Stimulated activated CD4-positive, alpha-beta T cell treated with anti-CD3 and anti-CD28 coated beads, TNF-alpha, amount 100 ng/mL, for 4 hours (primary cell): ENCODE data around the gene GPR139.

ENCODE experiments used
- DNase-seq, 3 experiments: peaks; one replicate each; pipeline ENCODE4 v3.0.0-alpha.2; 2020; ENCODE audit warnings: low read depth in 3 of 3

GPR139 gene

GRCh38 chr16:20073203-20074098 lies at the start of gene GPR139:
Gene GPR139 (minus strand): TSS chr16:20073890. CDS start chr16:20073616, 274 bp downstream.
- no peak for DNase-seq

DNA sequence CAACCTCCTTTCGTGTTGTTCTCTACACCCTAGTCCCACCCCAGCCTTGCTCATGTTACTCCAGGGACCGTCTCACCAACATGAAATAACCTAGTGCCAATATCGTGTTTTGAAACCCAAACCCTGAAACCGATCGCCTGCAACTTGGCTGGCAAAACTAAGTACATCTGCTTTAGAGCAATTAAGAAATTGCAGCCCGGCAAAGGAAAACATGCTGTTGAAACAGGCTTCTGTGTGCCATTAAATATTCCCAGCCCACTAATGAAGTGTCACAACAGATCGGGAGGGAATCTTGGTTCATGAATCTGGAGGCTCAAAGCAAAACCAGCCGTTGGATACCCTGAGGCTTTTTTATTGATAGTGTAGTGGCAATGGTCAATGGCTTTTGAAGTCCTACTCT lies 48.3 kb upstream of the GPR139 start:
- no peak for DNase-seq

- DNase-seq = no peak
These were observed 40.7 kb upstream of the GPR139 start for GRCh38 chr16:20114356-20114755.

DNA sequence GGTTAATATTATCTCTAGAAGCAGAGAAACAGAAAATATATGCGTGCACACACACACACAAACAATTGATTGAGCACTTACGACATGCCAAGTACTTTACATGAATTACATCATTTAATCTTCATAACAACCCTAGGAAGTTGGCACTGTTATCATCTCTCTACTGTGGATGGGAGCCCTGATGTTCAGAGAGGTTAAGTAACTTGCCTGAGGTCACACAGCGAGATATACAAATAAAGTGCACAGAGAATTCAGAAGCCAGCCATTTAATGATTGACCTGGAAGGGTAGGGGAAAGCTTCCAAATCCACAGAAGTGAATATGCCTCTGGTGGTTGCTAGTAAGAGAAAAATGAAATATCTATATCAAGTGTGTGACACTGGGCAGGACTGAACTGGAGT lies 37.5 kb upstream of the GPR139 start:
- DNase-seq = no peak

DNA sequence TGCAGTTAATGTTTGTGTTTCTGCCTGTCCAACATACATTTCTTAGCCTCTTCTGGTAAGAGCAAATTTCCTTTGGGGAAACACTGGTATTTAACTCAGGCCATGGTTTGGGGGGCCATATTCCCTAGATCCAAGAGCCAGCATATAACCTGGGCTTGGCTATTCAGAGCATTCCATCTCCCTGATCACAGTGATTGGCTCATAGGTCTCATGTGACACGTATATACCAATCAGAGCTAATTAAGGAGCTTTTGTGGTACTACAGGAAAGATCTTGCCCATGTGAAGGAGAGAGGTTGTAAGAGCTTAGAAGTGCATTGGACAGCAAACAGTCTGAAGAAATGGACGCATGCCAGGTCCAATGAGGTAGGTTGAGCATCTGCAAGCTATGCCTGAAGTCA lies 33.4 kb upstream of the GPR139 start:
- DNase-seq = no peak

DNA sequence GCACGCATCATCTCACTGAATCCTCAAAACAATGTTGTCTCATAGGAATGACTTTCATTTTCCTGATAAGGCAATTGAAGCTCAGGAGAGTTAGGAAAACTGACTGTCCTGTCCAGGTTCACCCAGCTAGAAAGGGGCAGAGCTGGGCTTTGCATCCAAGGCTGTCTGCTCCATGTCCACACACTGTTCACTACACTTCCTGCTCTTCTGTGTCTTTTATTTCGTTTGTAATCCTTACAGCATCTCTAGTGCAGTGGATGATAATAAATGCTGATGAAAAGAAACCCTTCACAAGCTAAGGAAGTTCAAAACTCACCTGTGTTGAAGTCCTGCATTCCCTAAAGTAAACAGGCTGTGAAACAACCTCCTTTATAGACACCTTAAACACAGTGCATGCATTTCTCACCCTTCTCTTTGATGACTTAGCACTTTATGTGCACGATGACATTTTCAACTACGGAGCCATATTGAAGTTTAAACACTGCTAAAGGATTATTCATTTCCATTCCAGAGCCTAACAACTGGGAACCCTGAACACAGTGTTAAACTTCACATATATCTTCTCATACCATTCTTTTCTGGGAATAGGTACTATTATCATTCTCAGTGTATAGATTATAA lies 31.0 kb upstream of the GPR139 start:
- DNase-seq = no peak

GRCh38 chr16:20102521-20102920 lies 28.8 kb upstream of the GPR139 start:
- no peak for DNase-seq

- DNase-seq = no peak
These were observed 28.3 kb upstream of the GPR139 start for GRCh38 chr16:20102021-20102420.

GRCh38 chr16:20099375-20099774 lies 25.7 kb upstream of the GPR139 start:
- DNase-seq = no peak

DNA sequence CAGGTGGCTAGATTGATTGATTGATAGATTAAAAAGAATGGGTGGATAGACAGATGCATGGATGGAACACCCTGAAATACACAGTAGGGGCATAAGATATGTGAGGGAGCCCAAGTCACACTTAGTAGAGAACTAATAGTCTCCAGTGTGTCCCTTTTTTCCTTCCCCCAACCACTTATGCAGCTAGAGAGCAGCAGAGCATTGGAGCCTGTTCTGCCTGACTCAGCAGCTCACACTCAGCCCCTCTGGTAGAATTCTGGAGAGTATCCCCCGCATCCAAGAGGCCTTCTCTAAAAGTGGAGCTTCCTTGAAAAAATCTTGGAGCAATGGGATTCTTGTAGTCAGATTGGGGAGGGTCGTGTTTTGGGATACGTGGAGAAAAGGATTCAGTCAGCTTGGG lies 20.5 kb upstream of the GPR139 start:
- no peak for DNase-seq

- DNase-seq = no peak
These were observed 15.7 kb upstream of the GPR139 start for GRCh38 chr16:20089246-20089965.

DNA sequence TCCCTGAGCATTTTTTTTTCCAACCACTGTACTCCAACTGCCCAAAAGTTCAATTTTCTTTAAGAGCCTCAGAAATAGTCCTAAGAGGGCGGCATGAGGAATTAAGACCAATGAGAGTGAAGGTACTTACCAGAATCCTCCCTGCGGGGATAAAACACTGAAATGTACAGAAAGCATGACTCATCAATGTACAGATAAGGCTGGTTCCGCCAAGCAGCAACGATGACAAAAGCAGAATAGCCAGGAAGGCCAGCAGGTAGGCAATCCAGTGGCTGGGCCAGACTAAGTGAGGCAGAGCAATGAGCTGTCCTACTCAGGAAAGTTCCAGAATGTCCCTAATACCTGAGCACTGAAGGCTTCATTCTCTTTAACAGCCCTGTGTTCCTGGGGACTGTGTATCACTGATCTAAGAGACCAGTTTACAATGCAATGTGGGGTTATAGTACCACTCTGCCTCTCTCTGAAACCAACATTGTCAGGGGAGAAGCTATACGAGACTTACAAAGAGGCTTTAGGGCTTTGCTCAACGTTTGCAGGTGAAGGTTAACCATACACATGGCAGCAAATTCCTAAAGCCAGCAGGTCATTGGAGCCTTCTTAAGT lies 11.0 kb upstream of the GPR139 start:
- DNase-seq = no peak

DNA sequence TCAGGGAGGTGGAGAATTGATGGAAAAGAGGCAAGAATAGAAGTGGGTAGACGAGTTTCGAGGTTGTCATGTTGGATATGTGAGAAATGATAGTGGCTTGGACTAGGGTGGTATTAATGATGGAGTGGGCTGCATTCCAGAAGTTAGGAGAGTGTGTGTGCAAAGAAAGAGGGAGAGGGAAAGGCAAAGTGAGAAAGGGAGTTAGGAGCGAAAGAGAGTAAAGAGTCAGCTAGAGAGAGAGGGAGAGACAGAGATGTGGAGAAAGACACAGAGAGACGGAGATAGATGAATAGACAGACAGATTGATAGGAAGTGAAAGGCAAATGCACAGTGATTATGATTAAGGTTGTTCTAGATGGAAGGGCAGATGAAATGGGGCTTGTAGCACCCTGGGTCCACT lies 5.4 kb upstream of the GPR139 start:
- DNase-seq = no peak

GRCh38 chr16:20075243-20075642 lies 1.6 kb upstream of the GPR139 start:
- no peak for DNase-seq

GRCh38 chr16:20074099-20074991 lies 655 bp upstream of the GPR139 start:
- no peak for DNase-seq

- DNase-seq = no peak
These were observed 852 bp downstream of the GPR139 start for GRCh38 chr16:20072874-20073202.

DNA sequence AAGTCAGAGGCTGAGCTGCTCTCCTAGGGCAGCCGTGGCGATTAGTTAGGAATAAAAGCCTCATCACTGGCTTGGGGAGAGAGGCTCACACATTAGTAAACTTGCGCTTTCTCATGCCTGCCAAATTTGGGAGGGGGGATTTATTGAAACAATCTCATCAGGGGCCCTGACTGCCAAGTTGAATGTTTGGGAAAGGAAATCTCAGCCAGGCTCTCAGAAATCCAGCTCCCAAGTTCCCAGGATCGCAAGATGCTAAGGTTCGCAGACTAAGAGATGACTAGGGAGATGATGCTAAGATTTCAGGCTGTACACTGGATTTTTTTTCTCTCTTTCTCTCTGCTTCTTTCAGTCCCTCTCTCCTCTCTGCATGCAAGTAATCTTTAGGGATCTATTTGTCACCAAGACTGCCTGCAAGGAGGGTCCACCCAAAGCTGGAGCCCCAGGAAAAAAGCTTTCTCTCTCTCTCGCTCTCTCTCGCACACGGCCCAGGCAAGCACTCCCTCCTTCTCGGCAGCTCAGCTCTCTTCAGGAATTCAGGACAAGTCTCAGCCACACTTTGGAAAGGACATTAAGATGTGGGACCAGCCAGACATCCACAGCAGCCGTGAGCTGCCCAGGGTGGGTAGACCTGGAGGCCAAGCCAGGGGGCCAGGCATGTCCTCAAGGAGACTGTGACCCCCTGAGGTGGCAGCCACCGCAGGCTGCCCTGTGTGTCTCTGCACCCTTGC lies 1.4 kb downstream of the GPR139 start:
- no peak for DNase-seq

GRCh38 chr16:20064931-20065330 lies 8.8 kb downstream of the GPR139 start:
- DNase-seq = no peak

- no peak for DNase-seq
These were observed 9.2 kb downstream of the GPR139 start for GRCh38 chr16:20064520-20064919.

DNA sequence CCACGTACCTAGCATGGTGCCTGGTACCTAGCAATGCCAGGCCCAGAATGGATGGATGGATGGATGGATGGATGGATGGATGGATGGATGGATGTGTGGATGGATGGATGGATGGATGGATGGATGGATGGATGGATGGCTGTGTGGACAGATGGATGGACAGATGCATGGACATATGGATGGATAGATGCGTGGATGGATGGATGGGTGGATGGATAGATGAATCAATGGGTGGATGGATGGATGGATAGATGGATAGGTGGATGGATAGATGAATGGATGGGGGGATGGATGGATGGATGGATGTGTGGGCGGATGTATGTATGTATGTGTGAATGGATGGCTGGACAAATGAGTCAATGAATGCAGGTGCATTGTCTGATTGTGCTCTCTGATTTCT lies 12.6 kb downstream of the GPR139 start:
- no peak for DNase-seq

DNA sequence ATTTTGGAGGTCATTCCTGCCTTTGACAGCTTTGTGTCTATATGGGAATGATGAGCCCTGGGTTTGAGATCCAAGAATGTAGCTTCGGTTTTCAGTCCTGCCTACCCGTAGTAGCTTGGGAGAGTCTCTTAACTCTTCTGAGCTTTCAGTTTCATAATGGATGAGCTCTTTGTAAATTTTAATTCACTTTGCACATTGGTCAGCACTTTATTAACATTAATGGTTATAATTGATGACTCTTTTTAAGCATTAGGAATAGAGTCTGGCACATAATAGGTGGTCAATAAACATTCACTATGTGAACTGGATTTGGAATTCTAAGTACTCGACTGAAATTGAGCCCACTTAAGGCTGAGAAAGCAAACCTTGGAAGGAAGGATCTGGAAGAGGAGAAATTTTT lies 17.3 kb downstream of the GPR139 start:
- no peak for DNase-seq
